ENCODE measurements around the gene GAGE12G. TPM values are rescaled to one million over a fixed set of nuclear protein-coding genes. Genes with fewer than 3 reads are reported as not detected.

Gene GAGE12G
- not detected in 2 replicates for total RNA-seq

GRCh38 chrX:49570100-49570499 lies at the start of gene GAGE12G:
TSS of gene GAGE12G (plus strand) at chrX:49570400. CDS start at chrX:49571555, 1,155 bp downstream.

GRCh38 chrX:49531877-49532276 lies 38.3 kb upstream of the GAGE12G start, which contains the start of gene GAGE12C:
TSS of gene GAGE12C (plus strand) at chrX:49532177. CDS start at chrX:49533332, 1,155 bp downstream.

DNA sequence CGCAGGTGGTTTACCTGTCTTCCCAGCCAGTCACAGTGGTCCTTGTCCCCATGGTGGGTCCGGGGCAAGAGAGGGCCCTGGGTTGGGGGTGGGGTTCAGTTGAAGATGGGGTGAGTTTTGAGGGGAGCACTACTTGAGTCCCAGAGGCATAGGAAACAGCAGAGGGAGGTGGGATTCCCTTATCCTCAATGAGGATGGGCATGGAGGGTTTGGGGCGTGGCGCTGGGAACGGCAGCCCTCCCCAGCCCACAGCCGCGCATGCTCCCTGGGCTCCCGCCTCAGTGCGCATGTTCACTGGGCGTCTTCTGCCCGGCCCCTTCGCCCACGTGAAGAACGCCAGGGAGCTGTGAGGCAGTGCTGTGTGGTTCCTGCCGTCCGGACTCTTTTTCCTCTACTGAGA lies 28.8 kb upstream of the GAGE12G start, which contains the start of gene GAGE12D:
Gene GAGE12D, plus strand, starts transcription at position 301 of the 400 bp plus-strand sequence. CDS start 1,155 bp downstream, outside the sequence.

GRCh38 chrX:49550989-49551388 lies 19.2 kb upstream of the GAGE12G start, which contains the start of gene GAGE12E:
TSS of gene GAGE12E (plus strand) at chrX:49551289. CDS start at chrX:49552444, 1,155 bp downstream.

GRCh38 chrX:49560542-49560941 lies 9.7 kb upstream of the GAGE12G start, which contains the start of gene GAGE12F:
TSS of gene GAGE12F (plus strand) at chrX:49560842. CDS start at chrX:49561997, 1,155 bp downstream.

DNA sequence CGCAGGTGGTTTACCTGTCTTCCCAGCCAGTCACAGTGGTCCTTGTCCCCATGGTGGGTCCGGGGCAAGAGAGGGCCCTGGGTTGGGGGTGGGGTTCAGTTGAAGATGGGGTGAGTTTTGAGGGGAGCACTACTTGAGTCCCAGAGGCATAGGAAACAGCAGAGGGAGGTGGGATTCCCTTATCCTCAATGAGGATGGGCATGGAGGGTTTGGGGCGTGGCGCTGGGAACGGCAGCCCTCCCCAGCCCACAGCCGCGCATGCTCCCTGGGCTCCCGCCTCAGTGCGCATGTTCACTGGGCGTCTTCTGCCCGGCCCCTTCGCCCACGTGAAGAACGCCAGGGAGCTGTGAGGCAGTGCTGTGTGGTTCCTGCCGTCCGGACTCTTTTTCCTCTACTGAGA lies 9.4 kb downstream of the GAGE12G start, which contains the start of gene GAGE12H:
Gene GAGE12H, plus strand, starts transcription at position 301 of the 400 bp plus-strand sequence. CDS start 1,155 bp downstream, outside the sequence.

DNA sequence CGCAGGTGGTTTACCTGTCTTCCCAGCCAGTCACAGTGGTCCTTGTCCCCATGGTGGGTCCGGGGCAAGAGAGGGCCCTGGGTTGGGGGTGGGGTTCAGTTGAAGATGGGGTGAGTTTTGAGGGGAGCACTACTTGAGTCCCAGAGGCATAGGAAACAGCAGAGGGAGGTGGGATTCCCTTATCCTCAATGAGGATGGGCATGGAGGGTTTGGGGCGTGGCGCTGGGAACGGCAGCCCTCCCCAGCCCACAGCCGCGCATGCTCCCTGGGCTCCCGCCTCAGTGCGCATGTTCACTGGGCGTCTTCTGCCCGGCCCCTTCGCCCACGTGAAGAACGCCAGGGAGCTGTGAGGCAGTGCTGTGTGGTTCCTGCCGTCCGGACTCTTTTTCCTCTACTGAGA lies 19.0 kb downstream of the GAGE12G start, which contains the start of gene GAGE2A:
Gene GAGE2A, plus strand, starts transcription at position 301 of the 400 bp plus-strand sequence. CDS start 1,155 bp downstream, outside the sequence.

GRCh38 chrX:49598720-49599119 lies 28.5 kb downstream of the GAGE12G start, which contains the start of gene GAGE1:
TSS of gene GAGE1 (plus strand) at chrX:49599020. CDS start at chrX:49600175, 1,155 bp downstream.

Small RNA genes lying within 50 kb of the gene (small RNA-seq; reads per million reads assigned to genes)
- gene GAGE12B = not detected

Other genes starting within 250 kb of the GAGE12G start
- not detected in 2 replicates for gene GAGE12J, start 248.4 kb upstream of the GAGE12G start, total RNA-seq
- gene GAGE13, start 238.8 kb upstream of the GAGE12G start, total RNA-seq = not detected in 2 replicates
- gene GAGE12C, start 38.2 kb upstream of the GAGE12G start, total RNA-seq = not detected in 2 replicates
- gene GAGE12D, start 28.7 kb upstream of the GAGE12G start, total RNA-seq = not detected in 2 replicates
- not detected in 2 replicates for gene GAGE12E, start 19.1 kb upstream of the GAGE12G start, total RNA-seq
- gene GAGE12F, start 9.6 kb upstream of the GAGE12G start, total RNA-seq = not detected in 2 replicates
- not detected in 2 replicates for gene GAGE12H, start 9.5 kb downstream of the GAGE12G start, total RNA-seq
- gene GAGE2A, start 19.1 kb downstream of the GAGE12G start, total RNA-seq = not detected in 2 replicates
- not detected in 2 replicates for gene GAGE1, start 28.6 kb downstream of the GAGE12G start, total RNA-seq
- not detected in 2 replicates for gene PAGE1, start 125.6 kb downstream of the GAGE12G start, total RNA-seq

Data from placental epithelial cell (primary cell).